ENCODE measurements around the gene ASMTL.
"Not testable (repeated sequence)": the region's sequence is repeated elsewhere in the genome, so short reads cannot be mapped to it uniquely, and the experiment has no call there.

The ASMTL gene

DNA sequence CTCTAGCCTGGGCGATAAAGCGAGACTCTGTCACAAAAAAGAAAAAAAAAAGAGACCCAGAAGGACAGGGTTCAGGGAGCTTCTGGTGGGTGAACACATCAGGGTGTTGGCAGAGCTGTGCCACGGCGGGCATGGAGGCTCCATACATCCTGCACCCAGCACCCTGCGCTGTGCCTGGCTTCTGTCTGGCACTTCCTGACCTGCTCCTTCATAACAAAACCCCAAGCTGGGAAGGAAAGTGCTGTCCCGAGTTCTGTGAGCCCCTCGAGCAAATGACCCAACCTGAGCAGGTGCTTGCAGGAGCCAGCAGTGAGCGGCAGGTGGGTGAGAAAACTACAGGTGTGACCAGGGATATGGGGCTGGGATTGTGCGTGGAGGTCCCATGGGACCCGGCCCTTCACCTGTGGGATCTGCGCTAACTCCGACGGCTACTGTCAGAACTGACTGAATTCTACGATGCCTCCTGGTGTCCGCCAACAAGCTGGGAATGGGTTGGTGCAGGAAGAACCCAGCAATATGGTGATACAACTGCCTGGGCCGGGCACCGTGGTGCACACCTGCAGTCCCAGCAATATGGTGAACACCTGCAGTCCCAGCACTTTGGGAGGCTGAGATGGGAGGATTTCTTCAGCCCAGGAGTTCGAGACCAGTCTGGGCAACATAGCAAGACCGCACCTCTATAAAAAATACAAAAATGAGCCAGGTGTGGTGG lies 18.9 kb downstream of the ASMTL start:
- DNase-seq (ENCODE audit: low spot score): no peak

DNA sequence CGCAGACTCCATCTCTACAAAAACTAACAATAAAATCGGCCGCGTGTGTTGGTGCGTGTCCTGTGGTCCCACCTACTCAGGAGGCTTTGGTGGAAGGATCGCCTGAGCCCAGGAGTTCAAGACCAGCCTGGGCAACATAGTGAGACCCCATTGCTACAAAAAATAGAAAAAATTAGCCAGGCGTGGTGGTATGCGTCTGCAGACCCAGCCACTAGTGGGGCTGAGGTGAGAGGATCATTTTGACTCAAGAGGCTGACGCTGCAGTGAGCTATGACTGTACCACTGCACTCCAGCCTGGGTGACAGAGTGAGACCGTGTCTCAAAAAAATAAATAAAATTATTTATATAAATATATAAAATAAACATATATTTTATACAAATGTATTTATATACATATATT lies 22.3 kb downstream of the ASMTL start:
- DNase-seq (ENCODE audit: low spot score): no peak

- no peak for DNase-seq (ENCODE audit: low spot score)
Measured at GRCh38 chrX:1427756-1428155, 25.0 kb downstream of the ASMTL start.

DNA sequence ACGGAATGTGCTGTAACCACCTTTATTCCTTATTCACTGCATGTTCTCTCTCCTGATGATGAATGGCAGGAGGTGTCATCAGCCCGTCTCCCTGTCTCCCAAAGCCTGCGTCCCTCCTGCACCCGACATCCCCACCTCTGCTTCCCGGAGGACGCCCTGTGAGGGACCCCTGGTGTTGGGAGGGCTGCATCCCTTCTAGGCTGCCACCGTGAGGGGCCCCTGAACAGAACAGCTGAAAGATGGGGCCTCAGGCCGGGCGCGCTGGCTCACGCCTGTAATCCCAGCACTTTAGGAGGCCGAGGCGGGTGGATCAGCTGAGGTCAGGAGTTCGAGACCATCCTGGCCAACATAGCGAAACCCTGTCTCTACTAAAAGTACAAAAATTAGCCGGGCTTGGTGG lies 26.4 kb downstream of the ASMTL start:
- not testable (repeated sequence) for DNase-seq (ENCODE audit: low spot score)

- DNase-seq (ENCODE audit: low spot score): no peak
Measured at GRCh38 chrX:1425381-1425780, 27.3 kb downstream of the ASMTL start.

DNA sequence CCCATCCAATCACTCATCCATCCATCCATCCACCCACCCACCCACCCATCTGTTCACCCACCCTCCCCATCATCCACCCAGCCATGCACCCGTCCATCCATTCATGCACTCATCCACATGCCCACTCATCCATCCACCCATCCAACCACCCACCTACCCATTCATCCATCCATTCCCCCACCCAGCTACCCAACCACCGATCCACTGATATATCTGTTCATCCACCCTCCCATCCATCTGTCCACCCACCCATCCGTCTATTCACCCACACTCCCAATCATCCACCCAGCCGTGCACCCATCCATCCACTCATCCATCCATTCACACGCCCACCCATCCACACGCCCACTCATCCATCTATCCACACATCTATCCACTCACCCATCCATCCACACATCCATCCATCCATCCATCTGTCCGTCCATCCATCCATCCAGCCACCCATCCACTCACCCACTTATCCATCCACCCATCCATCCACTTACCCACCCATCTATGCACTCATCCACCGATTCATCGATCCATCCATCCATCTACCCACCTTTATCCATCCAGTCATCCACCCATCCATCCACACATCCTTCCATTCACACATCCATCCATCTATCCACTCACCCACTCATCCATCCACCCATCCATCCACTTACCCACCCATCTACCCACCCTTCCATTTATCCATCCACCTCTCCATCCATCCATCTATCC lies 28.4 kb downstream of the ASMTL start:
- no peak for DNase-seq (ENCODE audit: low spot score)

DNA sequence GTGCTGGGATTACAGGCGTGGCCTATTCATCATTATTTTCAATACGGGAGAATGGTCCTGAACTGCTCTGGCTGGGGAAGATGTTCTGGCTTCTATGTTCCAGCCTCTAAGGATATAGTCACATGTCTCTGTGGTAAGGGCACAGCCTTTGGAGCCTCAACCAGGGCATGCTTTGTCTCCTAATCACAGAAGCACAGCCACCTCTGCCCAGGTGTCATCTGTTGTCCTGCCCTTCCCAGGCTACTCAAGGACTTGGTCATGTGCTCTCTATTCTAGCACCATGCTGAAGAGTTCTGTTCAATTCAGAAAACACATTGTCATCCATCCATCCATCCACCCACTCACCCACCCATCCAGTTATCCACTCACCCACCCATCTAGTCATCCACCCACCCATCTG lies 29.5 kb downstream of the ASMTL start:
- DNase-seq (ENCODE audit: low spot score): no peak

- no peak for DNase-seq (ENCODE audit: low spot score)
Measured at GRCh38 chrX:1422135-1422465, 30.6 kb downstream of the ASMTL start.

GRCh38 chrX:1421433-1422134 lies 31.1 kb downstream of the ASMTL start:
- no peak for DNase-seq (ENCODE audit: low spot score)

DNA sequence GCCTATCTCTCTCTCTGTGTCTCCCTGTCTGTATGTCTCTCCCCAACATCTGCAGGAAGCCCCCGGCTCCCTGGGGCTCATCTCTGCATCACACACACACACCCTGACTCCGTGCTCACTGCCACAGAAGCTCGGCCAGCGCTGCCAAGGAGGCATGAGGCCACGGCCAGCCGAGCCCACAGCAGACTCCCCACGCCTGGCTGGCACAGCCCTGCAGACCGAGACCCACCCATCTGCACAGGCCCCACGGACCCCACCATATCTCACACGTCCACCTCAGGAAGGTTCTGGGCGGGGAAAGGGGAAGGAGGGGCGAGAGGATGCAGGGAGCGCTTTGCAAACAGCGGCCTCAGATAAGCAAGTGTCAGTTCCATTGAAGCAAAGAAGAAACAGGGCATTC lies 32.3 kb downstream of the ASMTL start:
- no peak for DNase-seq (ENCODE audit: low spot score)

DNA sequence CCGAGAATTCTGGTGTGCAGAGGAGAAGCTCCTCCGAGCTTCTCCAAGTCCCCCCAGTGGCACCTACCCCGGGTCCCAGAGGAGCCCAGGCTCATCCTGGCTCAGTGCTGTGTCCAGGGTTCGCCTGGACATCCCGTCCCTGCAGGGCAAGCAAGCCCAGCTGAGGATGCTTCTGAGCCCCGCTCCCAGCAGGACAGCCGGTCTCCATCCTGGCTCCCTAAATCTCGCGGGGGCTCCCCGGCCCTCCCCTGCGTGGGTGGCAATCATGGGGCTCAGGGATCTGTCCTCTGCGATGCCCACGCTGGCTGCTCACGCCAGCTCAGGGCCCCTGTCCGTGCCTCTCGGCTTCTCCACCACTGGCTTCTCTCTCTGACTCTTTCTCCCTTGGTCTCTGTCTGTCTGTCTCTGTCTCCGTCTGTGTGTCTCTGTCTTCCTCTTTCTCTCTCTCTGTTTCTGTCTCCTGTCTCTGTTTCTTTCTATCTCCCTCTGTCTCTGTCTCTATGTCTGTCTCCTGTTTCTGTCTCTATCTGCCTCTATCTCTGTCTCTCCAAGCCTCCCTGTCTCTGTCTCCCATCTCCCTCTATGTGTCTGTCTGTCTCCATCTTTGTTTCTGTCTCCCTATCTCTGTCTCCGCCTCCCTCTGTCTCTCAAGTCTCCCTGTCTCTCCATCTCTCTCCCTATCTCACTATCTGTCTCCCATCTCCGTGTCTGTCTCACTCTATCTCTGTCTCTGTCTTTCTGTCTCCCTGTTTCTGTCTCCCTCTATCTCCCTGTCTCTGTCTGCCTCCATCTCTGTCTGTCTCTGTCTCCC lies 33.0 kb downstream of the ASMTL start:
- no peak for DNase-seq (ENCODE audit: low spot score)

GRCh38 chrX:1418901-1419544 lies 33.7 kb downstream of the ASMTL start:
- no peak for DNase-seq (ENCODE audit: low spot score)

DNA sequence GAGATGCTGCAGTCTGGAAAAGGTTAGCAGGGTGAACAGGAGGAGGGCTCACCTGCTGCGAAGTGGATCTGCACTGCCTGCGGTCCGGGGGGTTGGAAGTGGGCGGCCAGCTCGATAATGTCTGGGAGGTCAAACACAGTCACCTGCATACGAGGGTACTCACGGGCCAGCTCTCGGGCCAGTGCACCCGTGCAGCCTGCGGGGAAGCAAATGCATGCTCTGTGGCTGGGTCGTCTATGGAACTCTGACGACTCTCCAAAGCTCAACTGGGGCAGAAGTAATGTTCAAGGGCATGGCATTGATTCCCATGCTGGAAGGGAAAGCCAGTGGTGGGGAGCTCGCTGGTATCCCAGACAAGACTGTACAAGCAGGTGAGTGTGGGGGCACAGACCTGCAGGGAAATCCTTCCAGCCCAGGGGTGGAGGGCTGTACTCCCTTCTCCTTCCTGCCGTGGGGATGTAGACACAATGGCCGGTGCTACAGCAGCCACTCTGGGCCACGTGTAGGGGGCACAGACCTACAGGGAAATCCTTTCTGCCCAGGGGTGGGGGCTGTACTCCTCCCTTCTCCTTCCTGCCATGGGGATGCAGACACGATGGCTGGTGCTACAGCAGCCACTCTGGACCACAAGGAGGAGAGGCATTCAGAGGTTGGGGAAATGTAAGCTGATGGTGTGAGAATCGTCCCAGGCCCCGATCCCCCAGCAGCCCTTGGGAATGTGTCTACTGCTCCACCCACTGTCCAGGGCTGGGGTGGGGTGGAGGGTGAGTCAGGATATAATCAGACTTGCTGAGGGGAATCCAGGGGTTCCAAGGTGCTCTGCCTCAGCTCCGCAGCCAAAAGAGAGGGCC lies 34.6 kb downstream of the ASMTL start:
- no peak for DNase-seq (ENCODE audit: low spot score)

GRCh38 chrX:1416965-1417760 lies 35.5 kb downstream of the ASMTL start:
- no peak for DNase-seq (ENCODE audit: low spot score)

GRCh38 chrX:1416327-1416784 lies 36.4 kb downstream of the ASMTL start:
- no peak for DNase-seq (ENCODE audit: low spot score)

- DNase-seq (ENCODE audit: low spot score): no peak
Measured at GRCh38 chrX:1412551-1413161, 40.1 kb downstream of the ASMTL start.

DNA sequence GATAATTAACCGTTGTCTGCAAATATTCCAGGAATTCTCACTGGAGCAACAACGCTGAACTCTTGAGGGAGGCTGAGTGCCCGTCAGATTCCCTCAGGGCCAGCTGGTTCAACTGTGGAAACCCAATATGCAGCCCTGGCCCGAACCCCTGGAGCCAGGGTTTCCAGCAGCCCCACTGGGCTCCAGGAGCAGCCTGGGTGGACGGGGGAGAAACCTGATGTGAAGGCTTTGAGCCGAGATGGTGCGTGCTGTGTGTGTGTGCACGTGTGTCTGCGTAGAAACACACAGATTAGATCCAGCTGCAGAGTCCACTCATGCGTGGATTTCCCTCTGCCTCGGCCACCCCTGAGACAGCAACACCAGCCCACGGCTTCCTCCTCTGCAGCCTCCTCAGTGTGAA lies 41.4 kb downstream of the ASMTL start:
- no peak for DNase-seq (ENCODE audit: low spot score)

DNA sequence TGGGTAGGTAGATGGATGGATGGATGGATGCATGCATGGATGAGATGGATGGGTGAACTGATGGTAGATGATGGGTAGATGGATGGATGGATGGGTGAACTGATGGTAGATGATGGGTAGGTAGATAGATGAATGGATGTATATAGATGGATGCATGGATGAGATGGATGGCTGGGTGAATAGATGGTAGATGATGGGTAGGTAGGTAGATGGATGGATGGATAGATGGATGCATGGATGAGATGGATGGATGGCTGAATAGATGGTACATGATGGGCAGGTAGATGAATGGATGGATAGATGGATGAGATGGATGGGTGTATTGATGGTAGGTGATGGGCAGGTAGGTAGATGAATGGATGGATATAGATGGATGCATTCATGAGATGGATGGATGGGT lies 45.7 kb downstream of the ASMTL start:
- DNase-seq (ENCODE audit: low spot score): no peak

DNA sequence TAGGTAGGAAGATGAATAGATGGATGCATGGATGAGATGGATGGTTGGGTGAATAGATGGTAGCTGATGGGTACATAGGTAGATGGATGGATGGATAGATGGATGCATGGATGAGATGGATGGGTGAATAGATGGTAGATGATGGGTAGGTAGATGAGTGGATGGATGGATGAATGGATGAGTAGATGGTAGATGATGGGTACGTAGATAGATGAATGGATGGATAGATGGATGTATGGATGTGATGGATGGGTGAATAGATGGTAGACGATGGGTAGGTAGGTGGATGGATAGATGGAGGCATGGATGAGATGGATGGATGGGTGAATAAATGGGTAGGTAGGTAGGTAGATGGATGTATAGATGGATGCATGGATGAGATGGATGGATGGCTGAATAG lies 46.9 kb downstream of the ASMTL start:
- not testable (repeated sequence) for DNase-seq (ENCODE audit: low spot score)

GRCh38 chrX:1403867-1404266 lies 48.8 kb downstream of the ASMTL start:
- not testable (repeated sequence) for DNase-seq (ENCODE audit: low spot score)

All from hematopoietic multipotent progenitor cell treated with erythropoietin and hydrocortisone succinate and interleukin-3 and kit ligand, for 17 days (in vitro differentiated cells).